ENCODE data around the gene MTHFSD.

DNA sequence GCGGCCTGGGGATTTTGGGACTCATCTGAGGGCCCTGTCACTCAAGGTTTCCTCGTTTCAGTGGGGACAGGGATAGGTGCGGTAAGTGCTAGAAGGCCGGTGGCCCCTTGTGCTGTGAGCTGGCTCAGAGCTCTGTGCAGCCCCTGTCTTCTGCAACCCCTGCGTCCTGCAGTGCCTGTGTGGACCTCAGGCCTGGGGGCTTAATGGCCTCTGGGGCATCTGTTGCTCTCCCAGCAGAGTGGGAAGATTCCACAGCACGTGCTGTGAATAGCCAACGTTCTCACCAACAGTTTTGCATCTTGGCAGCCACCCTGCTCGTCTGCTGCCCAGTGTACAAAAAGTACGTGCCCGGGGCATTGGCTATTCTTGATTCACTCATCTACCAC is 16.5 kb upstream of the MTHFSD start:
- TF ChIP-seq POLR2A (IDR thresholded peaks at IDR 0.05), result no peak
- TF ChIP-seq, protein P1, sequence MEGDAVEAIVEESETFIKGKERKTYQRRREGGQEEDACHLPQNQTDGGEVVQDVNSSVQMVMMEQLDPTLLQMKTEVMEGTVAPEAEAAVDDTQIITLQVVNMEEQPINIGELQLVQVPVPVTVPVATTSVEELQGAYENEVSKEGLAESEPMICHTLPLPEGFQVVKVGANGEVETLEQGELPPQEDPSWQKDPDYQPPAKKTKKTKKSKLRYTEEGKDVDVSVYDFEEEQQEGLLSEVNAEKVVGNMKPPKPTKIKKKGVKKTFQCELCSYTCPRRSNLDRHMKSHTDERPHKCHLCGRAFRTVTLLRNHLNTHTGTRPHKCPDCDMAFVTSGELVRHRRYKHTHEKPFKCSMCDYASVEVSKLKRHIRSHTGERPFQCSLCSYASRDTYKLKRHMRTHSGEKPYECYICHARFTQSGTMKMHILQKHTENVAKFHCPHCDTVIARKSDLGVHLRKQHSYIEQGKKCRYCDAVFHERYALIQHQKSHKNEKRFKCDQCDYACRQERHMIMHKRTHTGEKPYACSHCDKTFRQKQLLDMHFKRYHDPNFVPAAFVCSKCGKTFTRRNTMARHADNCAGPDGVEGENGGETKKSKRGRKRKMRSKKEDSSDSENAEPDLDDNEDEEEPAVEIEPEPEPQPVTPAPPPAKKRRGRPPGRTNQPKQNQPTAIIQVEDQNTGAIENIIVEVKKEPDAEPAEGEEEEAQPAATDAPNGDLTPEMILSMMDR (IDR thresholded peaks at IDR 0.05), result no peak
